Liver (tissue), 9 donors: ENCODE results near the gene MEIS2. TPM values are rescaled to one million over a fixed set of nuclear protein-coding genes. Genes with fewer than 3 reads are reported as not detected.

ENCODE experiments used
- DNase-seq: peaks from one replicate; pipeline ENCODE4 v3.0.0-alpha.2; 2017; ENCODE audit warnings: low spot score
- H3K27ac ChIP-seq, 2 donors: one replicate each; pipeline ENCODE4 v1.7.0; 2013; ENCODE audit warnings: inconsistent platforms in 2 of 2, low read length in 2 of 2, control low read depth in 1 of 2, low read depth in 1 of 2, mild to moderate bottlenecking in 1 of 2
- H3K27me3 ChIP-seq, 4 donors: one replicate each; pipeline versions ENCODE4 v1.6.1 to v1.7.0; 2013; ENCODE audit warnings: low read length in 3 of 4, inconsistent platforms in 1 of 4, mild to moderate bottlenecking in 1 of 4, moderate library complexity in 1 of 4; ENCODE audit not compliant: control insufficient read depth in 4 of 4, insufficient read depth in 4 of 4
- H3K36me3 ChIP-seq, 4 donors: one replicate each; pipeline versions ENCODE4 v1.6.1 to v1.7.0; 2013; ENCODE audit warnings: low read length in 3 of 4, mild to moderate bottlenecking in 3 of 4, low read depth in 1 of 4, moderate library complexity in 1 of 4; ENCODE audit not compliant: control insufficient read depth in 4 of 4, insufficient read depth in 3 of 4
- H3K4me1 ChIP-seq, 4 donors: one replicate each; pipeline versions ENCODE4 v1.6.1 to v1.7.0; 2013; ENCODE audit warnings: low read length in 3 of 4, mild to moderate bottlenecking in 3 of 4, moderate library complexity in 1 of 4; ENCODE audit not compliant: control insufficient read depth in 4 of 4, insufficient read depth in 4 of 4
- H3K4me3 ChIP-seq, 3 donors: one replicate each; pipeline versions ENCODE4 v1.6.1 to v1.7.0; 2013; ENCODE audit warnings: low read length in 3 of 3, control low read depth in 1 of 3, low read depth in 1 of 3, mild to moderate bottlenecking in 1 of 3
- H3K9ac ChIP-seq, 2 donors: one replicate each; pipeline ENCODE4 v1.7.0; 2013; ENCODE audit warnings: low read length in 2 of 2, mild to moderate bottlenecking in 2 of 2, moderate library complexity in 2 of 2, control low read depth in 1 of 2, low read depth in 1 of 2
- H3K9me3 ChIP-seq, 4 donors: one replicate each; pipeline versions ENCODE4 v1.6.1 to v1.7.0; 2013; ENCODE audit warnings: low read length in 3 of 4; ENCODE audit not compliant: control insufficient read depth in 4 of 4
- ATF3 ChIP-seq: IDR thresholded peaks from 2 replicates; pipeline ENCODE4 v1.6.1; 2016; ENCODE audit warnings: antibody characterized with exemption
- EGR1 ChIP-seq, 2 donors: IDR thresholded peaks; 2 replicates each; pipeline ENCODE4 v1.6.1; 2016 to 2018; ENCODE audit warnings: antibody characterized with exemption in 2 of 2, low read depth in 2 of 2
- FOXA1 ChIP-seq: IDR thresholded peaks from 2 replicates; pipeline ENCODE4 v1.6.1; 2016; ENCODE audit warnings: antibody characterized with exemption
- FOXA2 ChIP-seq: IDR thresholded peaks from 2 replicates; pipeline ENCODE4 v1.6.1; 2016; ENCODE audit warnings: antibody characterized with exemption
- GABPA ChIP-seq, 2 donors: IDR thresholded peaks in 1 of 2; conservative IDR thresholded peaks in 1 of 2; 2 replicates each; pipeline ENCODE4 v1.6.1; 2016; ENCODE audit warnings: antibody characterized with exemption in 2 of 2, mild to moderate bottlenecking in 1 of 2, moderate library complexity in 1 of 2
- HNF4A ChIP-seq, 2 donors: conservative IDR thresholded peaks; 2 replicates each; pipeline ENCODE4 v1.6.1; 2016; ENCODE audit warnings: antibody characterized with exemption in 2 of 2, mild to moderate bottlenecking in 2 of 2
- JUND ChIP-seq, 2 donors: IDR thresholded peaks; 2 replicates each; pipeline ENCODE4 v1.6.1; 2016; ENCODE audit warnings: antibody characterized with exemption in 2 of 2
- MAX ChIP-seq: IDR thresholded peaks from 2 replicates; pipeline ENCODE4 v1.6.1; 2016; ENCODE audit warnings: antibody characterized with exemption
- NR2F2 ChIP-seq: IDR thresholded peaks from 2 replicates; pipeline ENCODE4 v1.6.1; 2016; ENCODE audit warnings: antibody characterized with exemption
- RAD21 ChIP-seq, 2 donors: IDR thresholded peaks; 2 replicates each; pipeline ENCODE4 v1.6.1; 2016; ENCODE audit warnings: antibody characterized with exemption in 2 of 2, mild to moderate bottlenecking in 2 of 2
- REST ChIP-seq: IDR thresholded peaks from 2 replicates; pipeline ENCODE4 v1.6.1; 2016; ENCODE audit warnings: antibody characterized with exemption, mild to moderate bottlenecking
- SP1 ChIP-seq: IDR thresholded peaks from 2 replicates; pipeline ENCODE4 v1.6.1; 2018; ENCODE audit warnings: antibody characterized with exemption, mild to moderate bottlenecking
- TAF1 ChIP-seq: conservative IDR thresholded peaks from 2 replicates; pipeline ENCODE4 v1.6.1; 2016; ENCODE audit warnings: antibody characterized with exemption, mild to moderate bottlenecking
- YY1 ChIP-seq: IDR thresholded peaks from 2 replicates; pipeline ENCODE4 v1.6.1; 2016; ENCODE audit warnings: antibody characterized with exemption, mild to moderate bottlenecking
- WGBS: extraction: QIAGEN DNeasy Blood & Tissue Kit; methylation state at CpG from one replicate; pipeline ENCODE4 v1.1.7; 2013; 5-methylcytosine and 5-hydroxymethylcytosine counted together
- polyA plus RNA-seq, 2 donors: library from polyadenylated mRNA; stranded (reverse) in 1 of 2; unstranded in 1 of 2; fragments of 200-250 nt in 1 of 2; fragments of >200 nt in 1 of 2; fragmentation: Nextera tagmentation in 1 of 2; extraction: Ambion mirVana in 1 of 2; gene quantifications; one replicate each; pipeline versions ENCODE4 v1.2.1 to v1.2.3, GENCODE V29; 2013 to 2015
- total RNA-seq, 2 donors: library from RNA; depleted of rRNA; stranded (reverse); fragments of >200 nt; gene quantifications; one replicate each; pipeline ENCODE4 v1.2.3, GENCODE V29; 2014
- TF ChIP-seq, protein P1 (sequence below): IDR thresholded peaks from 2 replicates; pipeline ENCODE4 v1.6.1; 2016; ENCODE audit warnings: antibody characterized with exemption
- donor health status: healthy.
- donor health status: healthy.
- donor health status: healthy.
- donor health status: healthy.
- donor health status: healthy.

The MEIS2 gene
- total and polyA plus RNA-seq, 4 donors = 3.9 to 12.6 (median 7.6) TPM

DNA sequence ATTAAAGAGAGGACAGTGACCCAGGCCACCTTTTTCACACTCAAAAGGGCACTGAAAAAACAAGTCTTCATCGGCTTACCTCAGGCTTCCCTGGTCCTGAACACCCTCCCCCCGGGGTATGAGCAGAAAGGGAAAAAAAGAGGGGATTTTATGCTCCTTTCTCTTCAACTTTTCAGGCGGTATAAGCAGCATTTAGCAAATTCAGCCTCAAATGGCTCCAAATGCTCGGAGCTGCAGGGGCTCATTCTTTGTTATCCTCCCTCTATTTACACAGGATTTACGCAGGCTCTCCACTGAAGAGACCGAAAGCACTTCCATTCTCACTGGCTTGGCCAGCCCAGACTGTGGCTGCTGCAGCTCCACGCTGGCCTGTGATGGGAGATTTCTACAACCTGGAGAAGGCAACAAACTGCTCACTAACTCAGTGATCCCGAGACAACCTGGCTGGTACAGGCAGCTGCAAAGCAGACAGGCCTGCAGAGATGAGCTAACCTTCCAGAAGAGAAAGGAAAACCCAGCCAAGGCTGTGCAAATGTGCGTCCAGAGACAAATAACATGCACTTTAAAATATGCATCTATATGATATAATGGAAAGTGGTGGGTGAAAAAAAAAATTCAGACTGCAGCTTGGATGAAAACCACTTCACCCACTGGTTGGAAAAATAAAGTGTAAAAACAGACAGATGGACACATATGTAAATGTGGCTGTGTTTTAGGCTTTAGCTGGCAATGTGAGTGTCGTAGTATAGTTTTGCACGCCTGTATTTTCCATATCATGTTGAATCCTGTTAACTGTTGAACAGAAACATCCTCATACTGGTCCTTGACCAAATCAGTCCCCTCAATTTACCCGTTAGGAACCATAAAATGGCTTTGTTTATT is 54.2 kb downstream of the MEIS2 start:
- H3K4me3 ChIP-seq = no peak overlapping the region
- no peaks in the 10 kb centered on the region for H3K9me3 ChIP-seq
- no peaks in the 10 kb centered on the region for H3K36me3 ChIP-seq
- DNase-seq = no peak
- no peak overlapping the region for H3K9ac ChIP-seq
- peaks cover 0 to under 1% (median 0%) of the 10 kb centered on the region in 4 donors for H3K4me1 ChIP-seq
- TF ChIP-seq GABPA (IDR thresholded peaks at IDR 0.05 in 1 of 2, conservative IDR thresholded peaks at IDR 0.05 in 1 of 2) (no peak), EGR1 (IDR thresholded peaks at IDR 0.05; ENCODE audit: low read depth in 2 of 2) (no peak)
- TF ChIP-seq, protein P1, sequence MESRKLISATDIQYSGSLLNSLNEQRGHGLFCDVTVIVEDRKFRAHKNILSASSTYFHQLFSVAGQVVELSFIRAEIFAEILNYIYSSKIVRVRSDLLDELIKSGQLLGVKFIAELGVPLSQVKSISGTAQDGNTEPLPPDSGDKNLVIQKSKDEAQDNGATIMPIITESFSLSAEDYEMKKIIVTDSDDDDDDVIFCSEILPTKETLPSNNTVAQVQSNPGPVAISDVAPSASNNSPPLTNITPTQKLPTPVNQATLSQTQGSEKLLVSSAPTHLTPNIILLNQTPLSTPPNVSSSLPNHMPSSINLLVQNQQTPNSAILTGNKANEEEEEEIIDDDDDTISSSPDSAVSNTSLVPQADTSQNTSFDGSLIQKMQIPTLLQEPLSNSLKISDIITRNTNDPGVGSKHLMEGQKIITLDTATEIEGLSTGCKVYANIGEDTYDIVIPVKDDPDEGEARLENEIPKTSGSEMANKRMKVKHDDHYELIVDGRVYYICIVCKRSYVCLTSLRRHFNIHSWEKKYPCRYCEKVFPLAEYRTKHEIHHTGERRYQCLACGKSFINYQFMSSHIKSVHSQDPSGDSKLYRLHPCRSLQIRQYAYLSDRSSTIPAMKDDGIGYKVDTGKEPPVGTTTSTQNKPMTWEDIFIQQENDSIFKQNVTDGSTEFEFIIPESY = no peak
- 79% methylated on average over 12 of the region's 12 CpGs for WGBS
- no peaks in the 10 kb centered on the region for H3K27me3 ChIP-seq
- no peak overlapping the region for H3K27ac ChIP-seq

DNA sequence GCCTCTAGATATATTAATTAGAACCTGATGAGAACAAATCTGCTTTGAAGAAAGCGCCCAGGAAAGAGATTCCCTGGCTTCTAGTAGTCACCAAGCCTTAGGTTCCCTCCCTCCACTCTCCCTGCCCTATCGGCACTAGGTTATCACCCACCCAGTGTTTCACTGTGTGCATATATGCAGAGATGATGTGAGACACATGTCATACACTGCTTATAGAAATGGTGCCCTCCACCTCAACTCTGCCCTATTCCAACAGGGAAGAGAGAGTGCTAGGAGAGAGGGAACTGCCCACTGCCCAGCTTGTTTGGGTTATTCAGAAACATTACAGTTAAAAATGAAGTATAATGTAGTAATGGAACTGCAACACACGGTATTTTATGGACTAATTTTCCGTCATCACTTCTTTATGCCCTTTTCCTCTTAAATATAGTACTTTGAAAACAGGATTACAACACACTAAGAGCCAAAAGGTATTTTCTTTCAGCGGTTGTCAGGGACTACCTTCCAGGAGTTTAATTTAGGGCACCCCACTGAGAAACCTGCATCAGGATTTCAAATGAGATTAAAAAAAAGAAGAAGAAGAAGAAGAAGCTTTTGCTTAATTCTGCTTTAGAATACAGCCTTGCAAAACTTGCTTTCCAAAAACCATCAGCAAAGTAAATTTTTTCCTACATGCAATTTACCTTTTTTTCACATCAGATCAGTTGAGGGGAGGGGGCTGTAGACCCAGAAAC is 55.3 kb downstream of the MEIS2 start:
- H3K4me3 ChIP-seq = no peak overlapping the region
- WGBS = 89% methylated on average over 5 of the region's 5 CpGs
- H3K27ac ChIP-seq = no peak overlapping the region
- DNase-seq = no peak
- no peaks in the 10 kb centered on the region for H3K36me3 ChIP-seq
- H3K27me3 ChIP-seq = no peaks in the 10 kb centered on the region
- no peak for TF ChIP-seq ATF3
- TF ChIP-seq RAD21 (IDR thresholded peaks at IDR 0.05) = no peak
- TF ChIP-seq NR2F2 = no peak
- TF ChIP-seq YY1 = no peak
- no peak for TF ChIP-seq HNF4A (conservative IDR thresholded peaks at IDR 0.05)
- no peak overlapping the region for H3K9ac ChIP-seq
- H3K9me3 ChIP-seq = no peaks in the 10 kb centered on the region
- H3K4me1 ChIP-seq = peaks cover 0 to 10% (median 0%) of the 10 kb centered on the region in 4 donors

DNA sequence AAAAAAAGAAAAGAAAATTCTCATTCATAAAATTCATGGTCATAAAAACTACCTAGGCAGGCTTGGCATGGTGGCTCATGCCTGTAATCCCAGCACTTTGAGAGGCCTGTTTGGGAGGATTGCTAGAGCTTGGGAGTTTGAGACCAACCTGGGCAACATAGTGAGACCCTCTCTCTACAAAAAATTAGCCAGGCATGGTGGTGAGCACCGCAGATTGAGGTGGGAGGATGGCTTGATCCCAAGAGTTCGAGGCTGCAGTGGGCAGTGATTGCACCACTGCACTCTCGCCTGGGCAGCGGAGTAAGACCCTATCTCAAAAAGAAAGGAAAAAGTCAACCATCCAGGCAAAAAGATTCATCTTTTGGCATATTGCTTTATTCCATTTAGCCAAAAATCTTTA is 58.5 kb downstream of the MEIS2 start:
- Histone ChIP-seq H3K9me3 (no peaks in the 10 kb centered on the region), H3K36me3 (no peaks in the 10 kb centered on the region), H3K27ac (no peak overlapping the region), H3K4me3 (no peak overlapping the region), H3K4me1 (peaks cover 0 to 10% (median 0%) of the 10 kb centered on the region in 4 donors), H3K9ac (no peak overlapping the region), H3K27me3 (no peaks in the 10 kb centered on the region)
- no peak for DNase-seq
- 92% methylated on average over 4 of the region's 4 CpGs for WGBS
- no peak for TF ChIP-seq HNF4A (conservative IDR thresholded peaks at IDR 0.05)
- TF ChIP-seq MAX = no peak
- no peak for TF ChIP-seq GABPA (IDR thresholded peaks at IDR 0.05 in 1 of 2, conservative IDR thresholded peaks at IDR 0.05 in 1 of 2)
- no peak for TF ChIP-seq SP1
- no peak for TF ChIP-seq ATF3
- TF ChIP-seq TAF1 = no peak
- TF ChIP-seq FOXA2 = no peak
- TF ChIP-seq NR2F2 = no peak
- no peak for TF ChIP-seq EGR1 (IDR thresholded peaks at IDR 0.05; ENCODE audit: low read depth in 2 of 2)
- no peak for TF ChIP-seq JUND (IDR thresholded peaks at IDR 0.05)
- no peak for TF ChIP-seq FOXA1
- no peak for TF ChIP-seq RAD21 (IDR thresholded peaks at IDR 0.05)
- TF ChIP-seq, protein P1 = no peak
- TF ChIP-seq REST = no peak
- no peak for TF ChIP-seq YY1
